Stimulated activated CD8-positive, alpha-beta memory T cell treated with anti-CD3 and anti-CD28 coated beads, Interleukin-7, amount 100 ng/mL, for 1 hour (primary cell): ENCODE data around the gene TSSC4.
"Not testable (repeated sequence)": the region's sequence is repeated elsewhere in the genome, so short reads cannot be mapped to it uniquely, and the experiment has no call there.

Source experiments
- DNase-seq, 2 donors: peaks; one replicate each; pipeline ENCODE4 v3.0.0-alpha.2; 2020; ENCODE audit warnings: low read depth in 2 of 2

TSSC4 gene

GRCh38 chr11:2400069-2400761, at the start of gene TSSC4:
Gene TSSC4 (plus strand): TSS chr11:2400750. CDS start chr11:2402634, 1,884 bp downstream.
- DNase-seq: peak; percentile 97 to 99

DNA sequence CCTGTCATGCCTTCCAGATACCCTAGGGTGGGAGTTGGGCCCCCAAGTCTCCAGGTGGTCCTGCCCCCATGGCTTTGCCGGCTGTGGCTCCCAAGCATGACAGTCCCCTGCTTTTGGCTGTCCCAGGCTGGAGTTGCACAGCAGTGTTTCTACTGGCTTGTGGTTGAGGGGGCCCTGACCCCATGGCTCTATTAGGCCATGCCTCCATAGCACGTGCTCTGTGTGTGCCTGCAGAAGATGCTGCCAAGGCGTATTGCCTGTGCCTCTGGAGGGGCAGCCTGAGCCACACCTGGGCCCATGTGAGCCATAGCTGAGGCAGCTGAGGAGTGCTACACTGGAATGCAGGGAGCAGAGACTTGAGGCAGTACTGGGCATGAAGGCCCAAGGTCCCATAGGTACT, 48.8 kb upstream of the TSSC4 start:
- DNase-seq: no peak

DNA sequence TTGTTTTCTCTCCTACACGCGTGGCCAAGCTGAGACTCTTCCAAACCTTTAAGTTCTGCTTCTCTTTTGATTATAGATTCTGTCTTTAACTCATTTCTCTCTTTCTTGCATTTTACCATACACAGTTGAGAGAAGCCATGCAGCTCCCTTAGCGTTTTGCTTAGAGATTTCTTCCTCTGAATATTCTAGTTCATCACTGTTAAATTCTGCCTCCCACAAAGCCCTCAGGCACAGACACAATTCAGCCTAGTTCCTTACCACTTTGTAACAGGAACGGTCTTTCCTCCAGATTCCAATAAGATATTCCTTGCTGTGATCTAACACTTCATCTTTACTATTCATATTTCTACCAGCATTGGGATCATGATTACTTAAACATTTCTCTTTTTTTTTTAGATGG, 48.1 kb upstream of the TSSC4 start:
- no peak for DNase-seq

DNA sequence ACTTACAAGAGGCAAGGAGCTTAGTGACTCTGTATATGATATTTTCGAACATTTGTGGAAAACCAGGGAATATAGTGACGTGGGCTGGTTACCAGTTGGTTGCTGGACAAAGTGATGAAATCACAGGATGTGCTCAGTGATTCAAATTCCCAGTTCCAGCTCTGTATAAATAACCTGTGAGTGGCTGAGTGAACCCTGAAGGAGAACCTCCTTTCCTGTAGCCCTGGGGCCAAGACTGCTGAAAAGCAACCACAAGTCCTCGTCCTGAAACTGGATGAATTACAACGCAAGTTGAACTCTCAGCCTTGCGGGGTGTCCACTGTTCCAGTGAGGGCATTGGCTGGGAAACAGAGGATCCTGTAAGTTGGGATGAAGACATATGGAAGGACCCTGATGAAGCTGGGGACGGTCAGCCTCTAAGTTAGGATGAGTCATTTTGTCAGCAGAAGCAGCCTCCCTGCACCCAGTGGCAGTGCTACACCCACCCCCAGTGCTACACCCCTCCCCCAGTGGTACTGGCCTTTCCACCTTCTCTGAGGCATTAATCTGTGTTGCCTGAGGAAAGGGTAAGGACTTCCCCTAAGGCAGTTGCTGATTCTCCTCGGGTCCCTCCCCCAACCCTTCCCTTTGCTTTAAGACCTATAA, 45.4 kb upstream of the TSSC4 start:
- no peak for DNase-seq

- DNase-seq: no peak
Measured at GRCh38 chr11:2357246-2357645, 43.3 kb upstream of the TSSC4 start.

GRCh38 chr11:2357651-2358050, 42.9 kb upstream of the TSSC4 start:
- DNase-seq: not testable (repeated sequence)

DNA sequence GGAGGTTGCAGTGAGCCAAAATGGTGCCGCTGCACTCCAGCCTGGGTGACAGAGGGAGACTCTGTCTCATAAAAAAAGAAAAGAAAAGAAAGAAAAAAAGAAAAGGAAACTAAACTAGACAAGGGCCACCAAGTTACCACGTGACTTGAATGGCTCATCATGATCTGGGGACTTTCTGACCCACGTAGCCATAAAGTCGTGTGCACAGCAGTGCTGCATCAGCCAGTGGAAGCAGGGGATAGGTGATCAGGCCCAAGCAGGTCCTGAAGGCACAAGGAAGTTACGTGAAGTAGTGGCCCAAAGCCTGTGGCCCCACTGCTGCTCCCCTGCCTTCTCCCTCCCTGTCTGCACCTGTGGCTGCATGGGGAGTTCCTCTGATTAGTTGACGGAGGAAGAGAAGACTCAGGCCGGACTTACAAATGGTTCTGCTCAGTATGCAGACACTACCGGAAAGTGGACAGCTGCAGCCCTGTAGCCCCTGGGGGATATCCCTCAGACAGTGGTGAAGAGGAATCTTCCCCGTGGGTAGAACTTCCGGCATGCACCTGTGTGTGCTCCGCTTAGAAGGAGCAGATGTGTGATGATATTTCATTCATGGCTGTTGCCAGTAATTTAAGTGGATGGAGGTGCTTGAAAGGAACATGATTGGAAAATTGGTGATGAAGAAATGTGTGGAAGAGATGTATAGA, 41.7 kb upstream of the TSSC4 start:
- no peak for DNase-seq

DNA sequence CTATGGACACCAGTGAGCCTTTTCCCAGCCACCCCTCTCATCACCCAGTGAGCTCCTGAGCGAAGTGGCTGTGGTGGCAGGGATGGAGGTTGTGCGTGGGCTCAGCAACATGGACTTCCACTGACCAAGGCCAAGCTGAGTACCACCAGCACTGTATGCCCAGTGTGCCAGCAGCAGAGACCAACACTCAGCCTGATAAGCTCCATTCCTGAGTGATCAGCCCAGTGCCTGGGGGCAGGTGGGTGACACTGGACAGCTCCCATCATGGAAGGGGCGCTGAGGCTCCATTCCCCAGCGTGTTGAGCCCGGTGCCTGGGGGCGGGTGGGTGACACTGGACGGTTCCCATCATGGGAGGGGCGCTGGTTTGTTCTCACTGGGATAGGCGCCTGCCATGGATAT, 41.0 kb upstream of the TSSC4 start:
- DNase-seq: no peak

DNA sequence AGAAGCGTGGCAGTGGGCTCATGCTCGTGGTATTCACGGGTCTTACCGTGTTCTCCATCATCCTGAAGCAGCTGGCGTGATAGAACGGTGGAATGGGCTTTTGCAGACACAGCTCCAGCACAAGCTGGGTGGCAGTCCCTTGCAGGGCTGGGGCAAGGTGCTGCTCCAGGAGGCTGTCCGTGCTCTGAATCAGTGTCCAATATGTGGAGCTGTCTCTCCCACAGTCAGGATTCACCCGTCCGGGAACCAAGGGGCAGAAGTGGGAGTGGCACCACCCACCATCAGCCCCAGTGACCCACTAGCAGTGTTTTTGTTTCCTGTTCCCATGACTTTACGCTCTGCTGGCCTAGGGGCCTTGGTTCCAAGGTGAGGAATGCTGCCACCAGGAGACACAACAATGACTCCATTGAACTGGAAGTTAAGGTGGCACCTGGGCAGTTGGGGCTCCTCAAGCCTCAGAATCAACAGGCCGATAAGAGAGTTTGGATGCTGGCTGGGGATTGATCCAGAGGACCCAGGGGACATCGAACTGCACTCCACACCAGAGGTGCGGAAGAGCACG, 40.4 kb upstream of the TSSC4 start:
- no peak for DNase-seq

- DNase-seq: no peak
Measured at GRCh38 chr11:2361565-2361964, 39.0 kb upstream of the TSSC4 start.

GRCh38 chr11:2362414-2362813, 38.1 kb upstream of the TSSC4 start:
- DNase-seq: no peak

- DNase-seq: no peak
Measured at GRCh38 chr11:2363130-2363529, 37.4 kb upstream of the TSSC4 start.

DNA sequence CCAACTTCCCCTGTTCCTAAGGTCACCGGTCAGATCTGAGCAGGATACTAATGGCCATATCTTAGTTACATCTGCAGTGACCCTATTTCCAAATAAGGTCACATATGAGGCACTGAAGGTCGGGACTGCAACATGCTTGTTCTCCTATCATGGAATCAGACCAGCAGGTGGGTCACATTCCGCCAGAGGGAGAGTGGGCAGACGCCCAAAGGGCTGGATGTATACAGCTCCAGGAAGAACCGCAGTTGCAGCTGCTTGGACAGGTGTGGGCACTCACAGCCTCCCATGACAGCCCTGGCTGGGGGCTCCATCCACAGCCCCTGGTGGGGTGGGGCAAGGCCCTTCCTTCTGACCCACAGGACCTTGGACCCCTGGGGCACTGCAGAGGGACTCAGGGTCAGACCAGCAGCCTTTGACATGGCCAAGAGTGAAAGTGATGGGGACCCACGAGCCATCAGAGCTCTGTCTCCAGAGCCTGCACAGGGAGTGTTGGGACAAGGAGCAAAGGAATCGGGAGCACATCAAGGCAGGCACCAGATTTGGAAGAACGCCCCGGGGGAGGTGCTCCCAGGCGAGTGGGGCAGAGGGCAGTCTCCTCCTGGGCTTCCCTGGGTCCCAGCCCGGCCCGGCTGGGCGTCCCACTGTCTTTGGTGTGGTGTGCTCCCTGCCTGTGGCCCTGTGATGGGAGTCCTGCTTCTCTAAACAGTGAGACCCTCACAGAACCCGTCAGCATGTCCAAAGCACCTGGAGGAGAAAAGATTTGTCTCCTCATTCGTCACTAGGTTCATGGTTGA, 36.8 kb upstream of the TSSC4 start:
- no peak for DNase-seq

DNA sequence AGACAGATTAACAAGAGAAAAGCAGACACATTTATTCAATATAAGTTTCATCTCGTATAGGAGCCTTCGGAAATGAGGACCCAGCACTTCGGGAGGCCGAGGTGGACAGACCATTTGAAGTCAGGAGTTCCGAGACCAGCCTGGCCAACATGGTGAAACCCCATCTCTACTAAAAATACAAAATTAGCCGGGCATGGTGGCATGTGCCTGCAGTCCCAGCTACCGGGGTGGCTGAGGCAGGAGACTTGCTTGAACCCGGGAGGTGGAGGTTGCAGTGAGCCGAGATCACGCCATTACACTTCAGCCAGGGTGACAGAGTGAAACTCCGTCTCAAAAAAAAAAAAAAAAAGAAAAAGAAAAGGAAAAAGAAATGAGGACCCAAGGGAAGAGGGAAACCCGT, 36.2 kb upstream of the TSSC4 start:
- DNase-seq: not testable (repeated sequence)

GRCh38 chr11:2365571-2366210, 34.9 kb upstream of the TSSC4 start:
- no peak for DNase-seq

DNA sequence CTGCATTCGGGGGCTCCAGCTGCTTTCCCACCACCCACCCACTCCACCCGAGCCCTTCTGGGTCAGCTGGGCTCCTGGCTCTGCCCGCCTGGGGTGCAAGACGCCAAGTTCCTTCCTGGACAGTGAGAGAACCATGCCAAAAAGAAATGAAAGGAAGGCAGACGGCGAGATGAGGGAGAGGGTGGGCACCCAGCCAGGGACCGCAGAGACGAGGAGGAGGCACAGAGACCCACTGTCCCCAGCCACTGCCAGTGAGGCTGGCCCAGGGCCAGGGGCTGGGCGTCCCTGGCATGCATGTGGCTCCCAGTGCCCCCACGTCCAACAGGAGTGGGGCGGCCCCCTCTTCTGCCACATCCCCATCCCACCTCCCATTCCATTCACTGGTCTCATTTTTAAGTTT, 34.3 kb upstream of the TSSC4 start:
- no peak for DNase-seq

GRCh38 chr11:2366733-2367132, 33.8 kb upstream of the TSSC4 start:
- no peak for DNase-seq

DNA sequence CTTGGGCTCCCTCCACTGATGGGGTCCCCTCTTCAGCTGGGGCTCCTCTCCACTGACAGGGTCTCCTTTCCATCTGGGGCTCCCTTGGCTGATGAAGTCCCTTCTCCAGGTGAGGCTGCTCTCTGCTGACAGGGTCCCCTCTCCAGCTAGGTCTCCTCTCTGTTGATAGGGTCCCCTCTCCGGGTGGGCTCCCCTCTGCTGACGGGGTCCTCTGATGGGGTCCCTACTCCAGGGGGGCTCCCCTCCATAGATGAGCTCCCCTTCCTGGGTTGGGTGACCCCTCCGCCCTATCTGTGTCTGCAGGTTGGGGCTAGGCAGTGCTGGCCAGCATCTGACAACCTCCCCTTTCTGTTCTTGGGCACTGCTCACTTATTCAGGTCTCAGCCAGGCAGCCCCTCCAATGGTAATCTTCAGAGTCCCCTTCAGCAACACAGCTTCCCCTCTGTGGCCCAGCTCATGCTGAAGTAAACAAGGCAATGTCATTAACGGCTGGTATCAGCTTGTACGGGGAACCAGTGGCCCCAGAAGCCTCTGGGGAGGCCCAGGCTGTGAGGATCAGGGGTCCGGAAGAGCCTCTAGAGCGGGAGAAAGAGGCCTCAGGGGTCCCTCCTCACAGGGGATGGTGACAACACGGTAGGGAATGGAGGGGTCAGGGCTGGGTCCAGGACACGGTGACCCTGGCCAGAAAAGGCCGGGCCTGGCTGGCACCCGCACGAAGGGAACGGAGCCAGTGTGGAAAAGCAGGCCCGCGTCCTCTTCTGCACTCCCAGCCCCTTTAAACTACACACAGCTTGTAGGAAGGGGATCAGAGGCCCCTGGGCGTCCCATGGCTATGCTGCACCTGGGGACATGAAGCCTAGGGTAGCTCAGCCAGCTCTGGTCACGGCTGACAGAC, 33.0 kb upstream of the TSSC4 start:
- DNase-seq: no peak

DNA sequence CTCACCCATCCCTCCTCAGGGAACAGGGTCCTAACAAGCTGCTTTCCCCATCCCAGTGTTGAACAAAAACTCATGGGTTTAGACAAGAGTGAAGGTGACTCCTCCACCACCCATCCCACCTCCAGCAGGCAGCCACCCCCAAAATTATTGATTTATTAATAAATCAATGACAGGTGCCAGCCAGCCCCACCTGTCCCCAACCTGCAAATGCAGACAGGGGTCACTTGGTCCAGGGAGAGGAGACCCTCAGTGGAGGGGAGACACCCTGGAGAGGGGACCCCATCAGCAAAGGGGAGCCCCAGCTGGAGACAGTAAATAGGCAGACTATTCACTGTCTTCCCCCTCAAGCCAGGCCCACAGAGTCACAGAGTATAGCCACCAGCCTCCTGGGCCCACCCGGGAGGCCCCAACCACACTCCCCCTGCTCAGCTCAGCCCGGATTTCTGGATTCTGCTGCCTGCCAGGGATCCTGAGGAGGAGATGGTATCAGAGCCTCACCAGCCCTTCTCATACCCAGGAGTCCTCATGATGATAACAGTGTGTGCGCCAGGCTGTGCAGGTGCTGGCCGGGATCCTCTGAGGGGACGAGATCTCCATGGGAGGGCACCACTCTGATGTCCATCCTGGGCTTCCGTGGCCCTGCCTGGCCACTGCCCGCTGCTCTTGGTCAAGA, 32.2 kb upstream of the TSSC4 start:
- no peak for DNase-seq

DNA sequence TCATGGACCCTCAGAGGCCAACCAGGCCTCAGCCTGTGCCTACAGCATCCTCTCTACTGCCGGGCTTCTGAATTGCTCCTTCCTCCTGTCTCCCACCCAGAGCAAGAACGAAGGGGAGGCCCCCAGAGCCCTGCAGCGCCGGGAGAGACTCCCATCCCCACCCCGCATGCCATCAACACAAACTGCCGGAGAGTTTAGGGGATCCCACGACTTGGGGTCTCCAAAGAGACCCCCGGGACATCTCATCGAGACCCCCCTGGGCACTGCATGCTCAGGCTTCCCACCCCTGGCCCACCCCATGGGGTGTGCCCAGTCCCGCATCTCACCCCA, 31.7 kb upstream of the TSSC4 start:
- no peak for DNase-seq
